ENCODE data around the gene SPAG9. TPM values are rescaled to one million over a fixed set of nuclear protein-coding genes. Genes with fewer than 3 reads are reported as not detected.

Gene SPAG9
- total RNA-seq, 1 experiment from 2014 or later = 144 TPM

GRCh38 chr17:51046046-51046445 is 74.6 kb downstream of the SPAG9 start:
- TF ChIP-seq POLR2AphosphoS5 (IDR thresholded peaks at IDR 0.05; ENCODE audit: low read depth, low read length) (no peak), CTCF (IDR thresholded peaks at IDR 0.05) (no peak), TCF7L2 (IDR thresholded peaks at IDR 0.05; ENCODE audit: low read depth, low read length) (no peak), SIN3A (IDR thresholded peaks at IDR 0.05; ENCODE audit: borderline replicate concordance, insufficient read depth, low read depth, low read length) (no peak), REST (IDR thresholded peaks at IDR 0.05; ENCODE audit: insufficient read depth in 1 of 2, low read depth in 2 of 2, low read length in 1 of 2) (no peak)
- in situ Hi-C loops (cut with HindIII; ENCODE audit: low pct_unique_long_range_greater_than_20kb, low sequenced_read_pairs) = no loop called here
- H3K4me3 ChIP-seq (ENCODE audit: low read depth in 2 of 2, low read length in 2 of 2) = peak overlapping the region in 1 of 2 experiments; percentile 19; a peak in 1 of 4 replicates
- BruUV-seq (replicated peaks) = no TSS peak
- H3K9me3 ChIP-seq (ENCODE audit: control insufficient read depth, insufficient read depth, low read depth, low read length) = no peaks in the 10 kb centered on the region
- peaks cover 3% of the 10 kb centered on the region; the same call in 1 of the 2 replicates for H3K36me3 ChIP-seq (ENCODE audit: control insufficient read depth, insufficient read depth, low read length)
- ATAC-seq = no peak
- ChIA-PET CTCF (interaction anchor here (0.7 to 1.4 kb wide), 3 partner anchors 10 to 107 kb away, joined by 3 to 6 read pairs (median 3); partner anchors contain the start of gene NME1), POLR2A (interaction anchor here (0.5 to 0.6 kb wide), 3 partner anchors 14 to 67 kb away, joined by 5 read pairs; no protein-coding TSS in a partner anchor)
- intact Hi-C loops (cut with micrococcal nuclease; ENCODE audit: unreplicated experiment) = no loop called here
- no peaks in the 10 kb centered on the region for H3K27me3 ChIP-seq (ENCODE audit: control insufficient read depth, insufficient read depth, low read length)
- DNase-seq (ENCODE audit: low read depth, low spot score) = no peak
- H3K27ac ChIP-seq (ENCODE audit: low read length) = no peak overlapping the region
- H3K4me1 ChIP-seq (ENCODE audit: control insufficient read depth, insufficient read depth, low read length) = 0 out of 2 replicates have a peak, but pooled peaks cover 2% of the 10 kb centered on the region

GRCh38 chr17:51045621-51046020 is 75.0 kb downstream of the SPAG9 start:
- no peak for ATAC-seq
- POLR2A ChIA-PET = interaction anchor here (0.5 to 0.6 kb wide), 2 partner anchors 24 to 66 kb away, joined by 5 read pairs; no protein-coding TSS in a partner anchor
- peaks cover 4% of the 10 kb centered on the region; the same call in 1 of the 2 replicates for H3K36me3 ChIP-seq (ENCODE audit: control insufficient read depth, insufficient read depth, low read length)
- no peaks in the 10 kb centered on the region for H3K27me3 ChIP-seq (ENCODE audit: control insufficient read depth, insufficient read depth, low read length)
- CTCF ChIA-PET = interaction anchor here (1.4 kb wide), 1 partner anchor 11 kb away, joined by 3 read pairs; no protein-coding TSS in a partner anchor
- H3K27ac ChIP-seq (ENCODE audit: low read length) = no peak overlapping the region
- TF ChIP-seq TCF7L2 (IDR thresholded peaks at IDR 0.05; ENCODE audit: low read depth, low read length) (no peak), SIN3A (IDR thresholded peaks at IDR 0.05; ENCODE audit: borderline replicate concordance, insufficient read depth, low read depth, low read length) (no peak), POLR2AphosphoS5 (IDR thresholded peaks at IDR 0.05; ENCODE audit: low read depth, low read length) (no peak), CTCF (IDR thresholded peaks at IDR 0.05) (no peak), REST (IDR thresholded peaks at IDR 0.05; ENCODE audit: insufficient read depth in 1 of 2, low read depth in 2 of 2, low read length in 1 of 2) (no peak)
- intact Hi-C loops (cut with micrococcal nuclease; ENCODE audit: unreplicated experiment) = no loop called here
- no TSS peak for BruUV-seq (replicated peaks)
- in situ Hi-C loops (cut with HindIII; ENCODE audit: low pct_unique_long_range_greater_than_20kb, low sequenced_read_pairs) = no loop called here
- DNase-seq (ENCODE audit: low read depth, low spot score) = no peak
- no peaks in the 10 kb centered on the region for H3K9me3 ChIP-seq (ENCODE audit: control insufficient read depth, insufficient read depth, low read depth, low read length)
- H3K4me1 ChIP-seq (ENCODE audit: control insufficient read depth, insufficient read depth, low read length) = 0 out of 2 replicates have a peak, but pooled peaks cover 2% of the 10 kb centered on the region
- H3K4me3 ChIP-seq (ENCODE audit: low read depth in 2 of 2, low read length in 2 of 2) = peak overlapping the region in 1 of 2 experiments; percentile 19; a peak in 1 of 4 replicates

Measured in Panc1 (cell line).